Measurements from ENCODE around the gene KCTD16.

DNA sequence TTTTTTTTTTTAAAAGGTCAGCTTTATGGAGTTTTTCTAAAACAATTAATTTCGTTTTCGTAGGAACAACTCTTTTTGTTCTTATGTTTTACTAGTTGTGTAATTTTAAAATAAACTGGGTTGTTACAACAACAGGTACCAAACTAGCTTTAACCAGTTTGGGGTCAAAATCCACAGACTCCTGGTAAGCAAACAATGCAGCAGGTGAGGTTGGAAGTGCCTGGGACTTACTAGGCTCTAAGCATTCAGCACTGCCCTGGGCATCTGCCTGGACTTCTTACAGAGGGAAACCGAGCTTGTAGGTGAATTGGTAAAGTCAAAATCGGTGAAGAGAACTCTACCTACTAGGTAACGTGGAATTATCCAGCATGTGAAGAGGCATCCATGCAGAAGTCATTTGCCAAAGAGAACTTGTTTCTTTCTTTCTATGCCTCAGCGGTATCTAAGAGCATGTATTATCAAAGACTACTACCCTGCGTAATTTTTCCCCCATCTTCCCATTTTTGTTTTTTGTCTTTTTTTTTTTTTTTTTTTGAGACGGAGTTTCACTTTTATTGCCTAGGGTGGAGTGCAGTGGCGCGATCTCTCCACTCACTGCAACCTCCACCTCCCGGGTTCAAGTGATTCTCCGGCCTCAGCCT is 145.4 kb downstream of the KCTD16 start:
- TF ChIP-seq EZH2 (IDR thresholded peaks at IDR 0.05; ENCODE audit: borderline replicate concordance): no peak
- TF ChIP-seq, protein P1, sequence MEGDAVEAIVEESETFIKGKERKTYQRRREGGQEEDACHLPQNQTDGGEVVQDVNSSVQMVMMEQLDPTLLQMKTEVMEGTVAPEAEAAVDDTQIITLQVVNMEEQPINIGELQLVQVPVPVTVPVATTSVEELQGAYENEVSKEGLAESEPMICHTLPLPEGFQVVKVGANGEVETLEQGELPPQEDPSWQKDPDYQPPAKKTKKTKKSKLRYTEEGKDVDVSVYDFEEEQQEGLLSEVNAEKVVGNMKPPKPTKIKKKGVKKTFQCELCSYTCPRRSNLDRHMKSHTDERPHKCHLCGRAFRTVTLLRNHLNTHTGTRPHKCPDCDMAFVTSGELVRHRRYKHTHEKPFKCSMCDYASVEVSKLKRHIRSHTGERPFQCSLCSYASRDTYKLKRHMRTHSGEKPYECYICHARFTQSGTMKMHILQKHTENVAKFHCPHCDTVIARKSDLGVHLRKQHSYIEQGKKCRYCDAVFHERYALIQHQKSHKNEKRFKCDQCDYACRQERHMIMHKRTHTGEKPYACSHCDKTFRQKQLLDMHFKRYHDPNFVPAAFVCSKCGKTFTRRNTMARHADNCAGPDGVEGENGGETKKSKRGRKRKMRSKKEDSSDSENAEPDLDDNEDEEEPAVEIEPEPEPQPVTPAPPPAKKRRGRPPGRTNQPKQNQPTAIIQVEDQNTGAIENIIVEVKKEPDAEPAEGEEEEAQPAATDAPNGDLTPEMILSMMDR (IDR thresholded peaks at IDR 0.05; ENCODE audit: poor library complexity): no peak
- TF ChIP-seq EZH2phosphoT487 (IDR thresholded peaks at IDR 0.05; ENCODE audit: low read depth, severe bottlenecking, unreplicated experiment): no peak
